ENCODE measurements around the gene SRRM2. TPM values are rescaled to one million over a fixed set of nuclear protein-coding genes. Genes with fewer than 3 reads are reported as not detected.

The SRRM2 gene
- polyA plus RNA-seq, 3 donors = 19.0 to 1,186 (median 31.8) TPM

DNA sequence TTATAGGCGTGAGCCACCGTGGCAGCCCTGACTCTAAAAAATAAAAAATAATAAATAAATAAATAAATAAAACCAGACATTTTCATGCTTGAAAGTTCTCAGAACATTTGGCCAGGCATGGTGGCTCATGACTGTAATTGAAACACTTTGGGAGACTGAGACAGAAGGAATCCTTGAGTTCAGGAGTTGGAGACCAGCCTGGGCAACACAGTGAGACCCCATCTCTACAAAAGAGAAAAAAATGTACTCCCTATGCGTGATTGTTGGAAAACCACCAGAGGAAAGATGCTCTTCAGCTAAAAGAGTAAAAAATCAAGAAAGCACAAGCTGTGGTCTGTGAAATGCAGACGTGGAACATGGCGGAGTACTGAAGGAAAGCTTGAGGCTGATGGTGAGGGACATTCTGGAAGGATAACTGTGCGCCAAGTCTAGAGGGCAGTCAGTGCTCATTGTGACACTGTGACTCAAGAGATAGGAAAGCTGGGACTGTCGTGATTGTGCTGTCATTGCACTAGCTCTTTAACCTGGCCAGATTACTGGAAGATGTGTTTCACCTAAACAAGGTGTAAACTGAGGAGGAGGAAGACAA, 28.3 kb upstream of the SRRM2 start:
- intact Hi-C loops (cut with micrococcal nuclease) = loop anchor here in 1 of 2 donors (5.0 kb wide), 1 partner anchor 52 kb away; no protein-coding TSS in a partner anchor
- H3K4me3 Mint-ChIP-seq = no peak overlapping the region
- peaks cover 5 to 15% of the 10 kb centered on the region in 2 donors for H3K4me1 ChIP-seq (ENCODE audit: control insufficient read depth in 1 of 2, insufficient read depth in 2 of 2, low read length in 2 of 2)
- no peak overlapping the region for H3K4me2 ChIP-seq (replicated peaks; ENCODE audit: extremely low read depth, low read length, poor library complexity, severe bottlenecking)
- no peak for DNase-seq
- no peaks in the 10 kb centered on the region for H3K36me3 ChIP-seq (replicated peaks in 1 of 2; ENCODE audit: control insufficient read depth in 1 of 2, insufficient read depth in 2 of 2, low read length in 2 of 2)
- H3K9me3 ChIP-seq (replicated peaks in 1 of 2; ENCODE audit: control insufficient read depth in 1 of 2, insufficient read depth in 1 of 2, low read length in 2 of 2) = no peaks in the 10 kb centered on the region
- H2AFZ ChIP-seq (ENCODE audit: insufficient read depth, low read depth, low read length, poor library complexity, severe bottlenecking) = no peak overlapping the region
- no peaks in the 10 kb centered on the region for H3K9me3 Mint-ChIP-seq
- no peaks in the 10 kb centered on the region for H3K27me3 ChIP-seq (ENCODE audit: control insufficient read depth in 2 of 2, insufficient read depth in 2 of 2, low read length in 2 of 2)
- no peak overlapping the region for H3K27ac ChIP-seq (ENCODE audit: low read depth in 1 of 2, low read length in 2 of 2)
- H3K27ac Mint-ChIP-seq = no peak overlapping the region
- no peak overlapping the region for H3K4me3 ChIP-seq (replicated peaks in 1 of 3; ENCODE audit: low read depth in 2 of 3, low read length in 3 of 3)
- peaks cover 7% of the 10 kb centered on the region for H3K4me1 Mint-ChIP-seq
- 78% methylated on average over 4 of the region's 7 CpGs for WGBS (ENCODE audit: insufficient coverage)
- no peak overlapping the region for H3K9ac ChIP-seq (ENCODE audit: insufficient read depth, low read length, poor library complexity, severe bottlenecking)
- H3K79me2 ChIP-seq (ENCODE audit: insufficient read depth, low read length) = no peaks in the 10 kb centered on the region
- H3K36me3 Mint-ChIP-seq = no peaks in the 10 kb centered on the region
- H3K27me3 Mint-ChIP-seq (ENCODE audit: low read depth in 3 of 3) = peaks cover 2 to 11% (median 5%) of the 10 kb centered on the region in 3 donors
- no peaks in the 10 kb centered on the region for H4K20me1 ChIP-seq (ENCODE audit: insufficient read depth, low read length)
- TF ChIP-seq, protein P1, sequence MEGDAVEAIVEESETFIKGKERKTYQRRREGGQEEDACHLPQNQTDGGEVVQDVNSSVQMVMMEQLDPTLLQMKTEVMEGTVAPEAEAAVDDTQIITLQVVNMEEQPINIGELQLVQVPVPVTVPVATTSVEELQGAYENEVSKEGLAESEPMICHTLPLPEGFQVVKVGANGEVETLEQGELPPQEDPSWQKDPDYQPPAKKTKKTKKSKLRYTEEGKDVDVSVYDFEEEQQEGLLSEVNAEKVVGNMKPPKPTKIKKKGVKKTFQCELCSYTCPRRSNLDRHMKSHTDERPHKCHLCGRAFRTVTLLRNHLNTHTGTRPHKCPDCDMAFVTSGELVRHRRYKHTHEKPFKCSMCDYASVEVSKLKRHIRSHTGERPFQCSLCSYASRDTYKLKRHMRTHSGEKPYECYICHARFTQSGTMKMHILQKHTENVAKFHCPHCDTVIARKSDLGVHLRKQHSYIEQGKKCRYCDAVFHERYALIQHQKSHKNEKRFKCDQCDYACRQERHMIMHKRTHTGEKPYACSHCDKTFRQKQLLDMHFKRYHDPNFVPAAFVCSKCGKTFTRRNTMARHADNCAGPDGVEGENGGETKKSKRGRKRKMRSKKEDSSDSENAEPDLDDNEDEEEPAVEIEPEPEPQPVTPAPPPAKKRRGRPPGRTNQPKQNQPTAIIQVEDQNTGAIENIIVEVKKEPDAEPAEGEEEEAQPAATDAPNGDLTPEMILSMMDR (IDR thresholded peaks at IDR 0.05) = no peak

GRCh38 chr16:2724816-2725348, 27.6 kb upstream of the SRRM2 start:
- no peak overlapping the region for H2AFZ ChIP-seq (ENCODE audit: insufficient read depth, low read depth, low read length, poor library complexity, severe bottlenecking)
- H3K4me2 ChIP-seq (replicated peaks; ENCODE audit: extremely low read depth, low read length, poor library complexity, severe bottlenecking) = no peak overlapping the region
- Mint-ChIP-seq H3K9me3 (no peaks in the 10 kb centered on the region), H3K4me1 (peaks cover 7% of the 10 kb centered on the region), H3K27ac (no peak overlapping the region), H3K27me3 (ENCODE audit: low read depth in 3 of 3) (peaks cover 2 to 11% (median 5%) of the 10 kb centered on the region in 3 donors), H3K36me3 (no peaks in the 10 kb centered on the region), H3K4me3 (no peak overlapping the region)
- H3K27ac ChIP-seq (ENCODE audit: low read depth in 1 of 2, low read length in 2 of 2) = no peak overlapping the region
- TF ChIP-seq, protein P1 (IDR thresholded peaks at IDR 0.05) = no peak
- H4K20me1 ChIP-seq (ENCODE audit: insufficient read depth, low read length) = no peaks in the 10 kb centered on the region
- no peak for DNase-seq
- intact Hi-C loops (cut with micrococcal nuclease) = loop anchor here in 1 of 2 donors (5.0 kb wide), 1 partner anchor 53 kb away; no protein-coding TSS in a partner anchor
- no peaks in the 10 kb centered on the region for H3K36me3 ChIP-seq (replicated peaks in 1 of 2; ENCODE audit: control insufficient read depth in 1 of 2, insufficient read depth in 2 of 2, low read length in 2 of 2)
- H3K79me2 ChIP-seq (ENCODE audit: insufficient read depth, low read length) = no peaks in the 10 kb centered on the region
- H3K9ac ChIP-seq (ENCODE audit: insufficient read depth, low read length, poor library complexity, severe bottlenecking) = no peak overlapping the region
- 79% methylated on average over 15 of the region's 16 CpGs for WGBS (ENCODE audit: insufficient coverage)
- no peaks in the 10 kb centered on the region for H3K9me3 ChIP-seq (replicated peaks in 1 of 2; ENCODE audit: control insufficient read depth in 1 of 2, insufficient read depth in 1 of 2, low read length in 2 of 2)
- no peaks in the 10 kb centered on the region for H3K27me3 ChIP-seq (ENCODE audit: control insufficient read depth in 2 of 2, insufficient read depth in 2 of 2, low read length in 2 of 2)
- no peak overlapping the region for H3K4me3 ChIP-seq (replicated peaks in 1 of 3; ENCODE audit: low read depth in 2 of 3, low read length in 3 of 3)
- peaks cover 5 to 15% of the 10 kb centered on the region in 2 donors for H3K4me1 ChIP-seq (ENCODE audit: control insufficient read depth in 1 of 2, insufficient read depth in 2 of 2, low read length in 2 of 2)

Measured in CD14-positive monocyte (primary cell).